ENCODE measurements around the gene MRPL12.

Gene MRPL12
- total RNA-seq: 1.3 to 3.1 (median 1.7) reads per million in 3 donors

DNA sequence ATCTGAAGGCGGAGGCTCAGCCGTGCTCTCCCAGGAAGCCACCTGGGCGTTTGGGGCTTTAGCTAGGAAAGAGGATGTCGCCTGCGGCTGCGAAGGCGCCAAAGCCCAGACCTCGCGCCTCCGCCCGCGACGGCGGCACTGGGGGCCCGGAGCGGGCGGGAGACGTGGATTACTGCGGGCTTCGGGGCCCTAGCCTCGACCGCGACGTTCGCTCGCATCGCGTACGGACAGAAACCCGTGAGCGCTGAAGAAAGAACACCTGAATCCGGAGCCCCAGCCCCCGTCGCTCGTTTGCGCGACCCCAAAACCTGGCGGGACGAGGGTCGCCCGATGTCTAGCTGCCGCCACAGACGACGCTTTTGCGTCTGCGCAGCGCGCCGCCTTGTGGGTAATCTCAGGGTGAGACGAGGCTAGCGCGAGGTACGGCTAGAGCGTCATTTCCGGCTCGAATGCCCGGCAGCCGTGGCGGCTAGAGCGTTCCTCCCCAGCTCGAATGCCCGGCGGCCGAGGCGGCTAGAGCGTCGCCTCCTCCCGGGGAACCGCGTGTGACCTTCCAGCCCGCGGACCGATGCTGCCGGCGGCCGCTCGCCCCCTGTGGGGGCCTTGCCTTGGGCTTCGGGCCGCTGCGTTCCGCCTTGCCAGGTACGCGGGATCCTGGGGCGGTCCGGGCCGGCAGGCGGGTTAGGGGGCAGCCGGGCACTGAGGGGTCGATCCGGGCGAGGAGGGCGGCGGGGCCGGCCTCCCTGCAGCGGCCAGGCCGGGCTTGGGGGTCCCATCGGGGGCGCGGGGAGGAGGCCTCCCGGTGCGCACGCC lies at the start of gene MRPL12:
TSS of gene MRPL12 (plus strand) at position 434 of the 813 bp plus-strand sequence. CDS start at position 569, 135 bp downstream.
- H3K36me3 ChIP-seq (ENCODE audit: control insufficient read depth, insufficient read depth, low read length): peaks cover 35% of the 10 kb centered on the region
- no peaks in the 10 kb centered on the region for H3K27me3 ChIP-seq (replicated peaks; ENCODE audit: control insufficient read depth, insufficient read depth, low read length, poor library complexity, severe bottlenecking)
- DNase-seq: peak; percentile 78 to 84 (median 79)
- H3K4me1 ChIP-seq (ENCODE audit: control insufficient read depth, insufficient read depth, low read length, poor library complexity, severe bottlenecking): peaks cover 27% of the 10 kb centered on the region
- H3K27ac ChIP-seq (ENCODE audit: insufficient read depth, low read length, poor library complexity, severe bottlenecking): peak within 1 kb of the TSS; percentile 89
- peak within 1 kb of the TSS; percentile 85 for H3K4me3 ChIP-seq (ENCODE audit: insufficient read depth, low read depth, low read length, poor library complexity, severe bottlenecking)
- H3K9me3 ChIP-seq (ENCODE audit: control insufficient read depth, low read length): no peaks in the 10 kb centered on the region

DNA sequence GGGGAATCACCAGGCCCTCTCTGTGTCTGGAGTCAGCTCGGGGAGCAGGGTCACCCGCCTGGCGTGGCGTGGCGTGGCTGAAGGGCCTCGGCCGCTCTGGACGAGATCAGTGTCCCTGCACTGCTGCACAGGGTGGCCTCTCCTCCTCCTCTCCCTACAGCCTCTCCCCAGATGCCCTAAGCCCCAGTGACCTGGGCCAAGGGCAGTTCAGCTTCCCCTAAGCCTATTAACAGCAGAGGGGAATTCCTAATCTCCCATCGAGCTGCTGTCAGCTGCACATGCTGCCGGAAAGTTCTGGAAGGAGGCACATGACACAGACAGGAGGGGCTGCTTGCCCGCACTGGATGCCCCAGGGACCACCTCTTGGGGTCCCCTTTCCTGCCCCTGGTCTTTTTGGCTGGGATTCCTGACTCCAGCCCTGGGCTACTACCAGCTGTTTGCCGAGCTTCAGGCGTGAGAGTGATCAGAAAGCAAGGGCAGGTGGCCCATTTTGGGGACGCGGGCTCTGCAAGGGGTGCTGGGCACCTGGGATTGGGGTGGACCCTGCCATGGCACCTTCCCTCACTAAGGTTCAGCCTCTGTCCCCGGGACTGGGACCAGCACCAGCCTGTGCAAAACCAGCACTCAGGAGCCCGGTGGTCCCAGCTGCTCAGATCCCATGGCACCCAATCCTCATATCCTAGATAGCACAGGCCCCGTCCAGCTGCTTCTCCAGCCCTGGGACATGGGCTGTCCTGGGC lies 47.6 kb upstream of the MRPL12 start:
- Histone ChIP-seq H3K4me3 (ENCODE audit: insufficient read depth, low read depth, low read length, poor library complexity, severe bottlenecking) (no peak overlapping the region), H3K27ac (ENCODE audit: insufficient read depth, low read length, poor library complexity, severe bottlenecking) (no peak overlapping the region), H3K9me3 (ENCODE audit: control insufficient read depth, low read length) (no peaks in the 10 kb centered on the region), H3K27me3 (replicated peaks; ENCODE audit: control insufficient read depth, insufficient read depth, low read length, poor library complexity, severe bottlenecking) (peaks cover 3% of the 10 kb centered on the region), H3K36me3 (ENCODE audit: control insufficient read depth, insufficient read depth, low read length) (no peaks in the 10 kb centered on the region), H3K4me1 (ENCODE audit: control insufficient read depth, insufficient read depth, low read length, poor library complexity, severe bottlenecking) (peaks cover 8% of the 10 kb centered on the region)
- DNase-seq: no peak

DNA sequence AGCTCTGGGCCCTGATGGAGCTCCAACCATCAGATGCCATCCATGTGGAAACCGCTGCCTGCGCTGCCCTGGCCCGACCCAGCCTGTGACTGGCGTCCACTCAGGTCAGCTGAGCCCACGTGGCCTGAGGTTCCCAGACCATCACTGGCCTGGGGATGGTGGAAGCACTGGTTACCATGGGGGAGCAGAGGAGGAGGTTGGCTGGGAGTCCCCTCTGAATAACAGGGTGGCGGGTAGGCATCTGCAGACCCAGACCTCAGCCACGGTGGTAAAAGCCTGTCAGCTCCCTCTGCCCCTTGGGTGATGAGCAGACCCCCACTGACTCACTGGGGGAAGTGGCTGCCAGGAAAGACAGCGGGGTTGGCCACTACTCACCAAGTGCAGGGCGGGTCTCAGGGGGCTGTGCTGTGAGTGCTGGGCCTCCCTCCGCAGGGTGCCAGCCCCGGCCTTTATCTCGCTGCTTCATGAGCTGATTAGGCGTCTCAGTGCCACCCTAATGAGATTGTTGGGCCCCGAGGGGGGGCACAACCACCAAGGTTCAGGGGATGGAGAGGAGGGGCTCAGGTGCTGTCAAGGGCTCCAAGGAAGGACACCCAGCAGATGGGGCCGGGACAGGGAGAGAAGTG lies 46.9 kb upstream of the MRPL12 start, which contains the start of gene PDE6G:
TSS of gene PDE6G (minus strand) at position 425 of the 626 bp plus-strand sequence. CDS start 3,237 bp downstream, outside the sequence.
- Histone ChIP-seq H3K4me3 (ENCODE audit: insufficient read depth, low read depth, low read length, poor library complexity, severe bottlenecking) (no peak within 1 kb of the TSS), H3K36me3 (ENCODE audit: control insufficient read depth, insufficient read depth, low read length) (no peaks in the 10 kb centered on the region), H3K9me3 (ENCODE audit: control insufficient read depth, low read length) (no peaks in the 10 kb centered on the region), H3K27me3 (replicated peaks; ENCODE audit: control insufficient read depth, insufficient read depth, low read length, poor library complexity, severe bottlenecking) (peaks cover 3% of the 10 kb centered on the region), H3K27ac (ENCODE audit: insufficient read depth, low read length, poor library complexity, severe bottlenecking) (no peak within 1 kb of the TSS), H3K4me1 (ENCODE audit: control insufficient read depth, insufficient read depth, low read length, poor library complexity, severe bottlenecking) (peaks cover 8% of the 10 kb centered on the region)
- DNase-seq: no peak

DNA sequence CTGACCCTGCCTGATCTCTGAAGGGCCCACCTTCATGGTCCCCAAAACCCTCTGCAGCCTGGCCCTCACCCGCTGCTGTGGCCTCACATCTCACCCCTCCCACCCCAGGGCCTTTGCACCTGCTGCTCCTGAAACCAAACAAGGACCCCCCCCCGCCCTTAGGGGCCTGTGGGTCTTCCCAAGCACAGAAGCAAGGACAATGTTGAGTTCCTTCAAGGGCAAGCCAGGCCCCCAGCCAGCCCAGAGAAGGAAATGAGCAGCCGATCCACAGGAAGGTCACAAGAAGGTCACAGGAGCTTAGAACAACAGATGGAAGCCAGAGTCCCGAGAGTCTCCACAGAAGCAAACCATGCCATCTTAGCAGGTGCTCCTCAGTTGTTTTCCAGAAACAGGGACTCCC lies 46.3 kb upstream of the MRPL12 start:
- H3K4me1 ChIP-seq (ENCODE audit: control insufficient read depth, insufficient read depth, low read length, poor library complexity, severe bottlenecking): peaks cover 8% of the 10 kb centered on the region
- DNase-seq: no peak

DNA sequence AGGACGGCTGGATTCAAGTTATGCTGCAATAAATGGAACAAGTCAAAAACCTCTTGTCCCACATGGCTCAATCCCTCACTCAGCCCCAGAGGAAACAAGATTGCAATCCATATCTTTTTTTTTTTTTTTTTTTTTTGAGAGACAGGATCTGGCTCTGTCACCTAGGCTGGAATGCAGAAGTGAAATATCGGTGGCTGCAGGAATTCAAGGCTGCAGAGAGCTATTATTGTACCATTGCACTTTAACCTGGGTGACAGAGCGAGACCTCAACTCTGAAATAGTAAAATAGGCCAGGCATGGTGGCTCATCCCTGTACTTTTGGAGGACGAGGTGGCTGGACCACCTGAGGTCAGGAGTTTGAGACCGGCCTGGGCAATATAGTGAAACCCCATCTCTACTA lies 44.1 kb upstream of the MRPL12 start:
- no peaks in the 10 kb centered on the region for H3K9me3 ChIP-seq (ENCODE audit: control insufficient read depth, low read length)

More for the DNA sequence above, 46.3 kb upstream of the MRPL12 start:
- Histone ChIP-seq H3K27ac (ENCODE audit: insufficient read depth, low read length, poor library complexity, severe bottlenecking) (no peak overlapping the region), H3K27me3 (replicated peaks; ENCODE audit: control insufficient read depth, insufficient read depth, low read length, poor library complexity, severe bottlenecking) (peaks cover 3% of the 10 kb centered on the region), H3K9me3 (ENCODE audit: control insufficient read depth, low read length) (no peaks in the 10 kb centered on the region), H3K4me3 (ENCODE audit: insufficient read depth, low read depth, low read length, poor library complexity, severe bottlenecking) (no peak overlapping the region), H3K36me3 (ENCODE audit: control insufficient read depth, insufficient read depth, low read length) (no peaks in the 10 kb centered on the region)

DNA sequence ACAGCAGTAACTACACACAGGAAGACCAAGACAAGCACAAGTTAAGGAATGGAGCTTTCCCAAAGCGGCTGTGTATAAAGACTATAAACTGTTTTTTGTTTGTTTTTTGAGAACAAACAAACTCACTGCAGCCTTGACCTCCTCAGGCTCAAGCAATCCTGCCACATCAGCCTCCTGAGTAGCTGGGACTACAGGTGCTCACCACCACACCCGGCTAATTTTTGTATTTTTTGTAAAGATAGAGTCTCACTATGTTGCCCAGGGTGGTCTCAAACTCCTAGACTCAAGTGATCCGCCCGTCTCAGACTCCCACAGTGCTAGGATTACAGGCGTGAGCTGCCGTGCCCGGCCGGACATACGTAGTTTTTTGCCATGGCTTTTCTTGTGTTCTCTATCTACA lies 42.7 kb upstream of the MRPL12 start:
- DNase-seq: no peak
- H3K4me3 ChIP-seq (ENCODE audit: insufficient read depth, low read depth, low read length, poor library complexity, severe bottlenecking): no peak overlapping the region
- H3K27ac ChIP-seq (ENCODE audit: insufficient read depth, low read length, poor library complexity, severe bottlenecking): no peak overlapping the region
- no peaks in the 10 kb centered on the region for H3K36me3 ChIP-seq (ENCODE audit: control insufficient read depth, insufficient read depth, low read length)
- H3K9me3 ChIP-seq (ENCODE audit: control insufficient read depth, low read length): no peaks in the 10 kb centered on the region
- peaks cover 19% of the 10 kb centered on the region for H3K4me1 ChIP-seq (ENCODE audit: control insufficient read depth, insufficient read depth, low read length, poor library complexity, severe bottlenecking)
- peaks cover 1% of the 10 kb centered on the region for H3K27me3 ChIP-seq (replicated peaks; ENCODE audit: control insufficient read depth, insufficient read depth, low read length, poor library complexity, severe bottlenecking)

More for the DNA sequence above, 44.1 kb upstream of the MRPL12 start:
- no peak for DNase-seq
- no peak overlapping the region for H3K27ac ChIP-seq (ENCODE audit: insufficient read depth, low read length, poor library complexity, severe bottlenecking)
- peaks cover 3% of the 10 kb centered on the region for H3K27me3 ChIP-seq (replicated peaks; ENCODE audit: control insufficient read depth, insufficient read depth, low read length, poor library complexity, severe bottlenecking)
- peaks cover 8% of the 10 kb centered on the region for H3K4me1 ChIP-seq (ENCODE audit: control insufficient read depth, insufficient read depth, low read length, poor library complexity, severe bottlenecking)
- no peaks in the 10 kb centered on the region for H3K36me3 ChIP-seq (ENCODE audit: control insufficient read depth, insufficient read depth, low read length)
- no peak overlapping the region for H3K4me3 ChIP-seq (ENCODE audit: insufficient read depth, low read depth, low read length, poor library complexity, severe bottlenecking)

DNA sequence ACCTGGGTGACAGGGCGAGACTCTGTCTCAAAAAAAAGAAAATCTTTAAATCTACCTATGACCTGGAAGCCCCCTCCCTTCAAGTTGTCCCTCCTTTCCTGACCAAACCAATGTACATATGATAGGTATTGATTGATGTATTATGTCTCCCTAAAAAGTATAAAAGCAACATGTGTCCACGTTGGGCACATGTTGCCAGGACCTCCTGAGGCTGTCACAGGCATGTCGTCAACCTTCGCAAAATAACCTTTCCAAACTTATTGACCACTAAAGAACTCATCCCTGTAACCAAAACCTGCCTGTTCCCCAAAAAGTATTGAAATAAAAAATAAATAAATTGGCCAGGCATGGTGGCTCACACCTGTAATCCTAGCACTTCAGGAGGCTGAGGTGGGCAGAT lies 41.2 kb upstream of the MRPL12 start:
- Histone ChIP-seq H3K4me1 (ENCODE audit: control insufficient read depth, insufficient read depth, low read length, poor library complexity, severe bottlenecking) (peaks cover 26% of the 10 kb centered on the region), H3K27ac (ENCODE audit: insufficient read depth, low read length, poor library complexity, severe bottlenecking) (no peak overlapping the region), H3K36me3 (ENCODE audit: control insufficient read depth, insufficient read depth, low read length) (peaks cover 3% of the 10 kb centered on the region), H3K4me3 (ENCODE audit: insufficient read depth, low read depth, low read length, poor library complexity, severe bottlenecking) (no peak overlapping the region), H3K9me3 (ENCODE audit: control insufficient read depth, low read length) (no peaks in the 10 kb centered on the region), H3K27me3 (replicated peaks; ENCODE audit: control insufficient read depth, insufficient read depth, low read length, poor library complexity, severe bottlenecking) (no peaks in the 10 kb centered on the region)
- no peak for DNase-seq

DNA sequence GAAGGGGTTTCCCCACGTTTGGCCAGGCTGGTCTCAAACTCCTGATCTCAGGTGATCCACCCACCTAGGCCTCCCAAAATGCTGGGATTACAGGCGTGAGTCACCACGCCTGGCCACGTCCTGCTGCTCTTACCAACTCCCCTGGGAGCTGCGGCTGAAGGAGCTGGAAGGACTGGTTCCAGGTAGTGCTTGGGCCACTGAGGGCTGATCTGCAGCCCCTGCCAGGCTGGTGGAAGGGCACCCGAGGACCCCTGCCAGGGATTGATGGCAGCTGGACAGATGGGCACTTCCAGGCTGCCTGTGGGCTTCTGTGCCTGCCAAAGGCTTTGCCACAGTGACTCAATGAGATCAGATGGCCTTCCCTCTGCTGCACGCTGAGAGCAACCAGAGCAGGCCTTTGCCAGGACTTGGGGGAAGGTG lies 39.1 kb upstream of the MRPL12 start:
- peak overlapping the region; percentile 13 for H3K27ac ChIP-seq (ENCODE audit: insufficient read depth, low read length, poor library complexity, severe bottlenecking)
- H3K27me3 ChIP-seq (replicated peaks; ENCODE audit: control insufficient read depth, insufficient read depth, low read length, poor library complexity, severe bottlenecking): no peaks in the 10 kb centered on the region
- H3K4me1 ChIP-seq (ENCODE audit: control insufficient read depth, insufficient read depth, low read length, poor library complexity, severe bottlenecking): peaks cover 38% of the 10 kb centered on the region
- DNase-seq: no peak
- no peaks in the 10 kb centered on the region for H3K9me3 ChIP-seq (ENCODE audit: control insufficient read depth, low read length)
- peaks cover 3% of the 10 kb centered on the region for H3K36me3 ChIP-seq (ENCODE audit: control insufficient read depth, insufficient read depth, low read length)
- no peak overlapping the region for H3K4me3 ChIP-seq (ENCODE audit: insufficient read depth, low read depth, low read length, poor library complexity, severe bottlenecking)

DNA sequence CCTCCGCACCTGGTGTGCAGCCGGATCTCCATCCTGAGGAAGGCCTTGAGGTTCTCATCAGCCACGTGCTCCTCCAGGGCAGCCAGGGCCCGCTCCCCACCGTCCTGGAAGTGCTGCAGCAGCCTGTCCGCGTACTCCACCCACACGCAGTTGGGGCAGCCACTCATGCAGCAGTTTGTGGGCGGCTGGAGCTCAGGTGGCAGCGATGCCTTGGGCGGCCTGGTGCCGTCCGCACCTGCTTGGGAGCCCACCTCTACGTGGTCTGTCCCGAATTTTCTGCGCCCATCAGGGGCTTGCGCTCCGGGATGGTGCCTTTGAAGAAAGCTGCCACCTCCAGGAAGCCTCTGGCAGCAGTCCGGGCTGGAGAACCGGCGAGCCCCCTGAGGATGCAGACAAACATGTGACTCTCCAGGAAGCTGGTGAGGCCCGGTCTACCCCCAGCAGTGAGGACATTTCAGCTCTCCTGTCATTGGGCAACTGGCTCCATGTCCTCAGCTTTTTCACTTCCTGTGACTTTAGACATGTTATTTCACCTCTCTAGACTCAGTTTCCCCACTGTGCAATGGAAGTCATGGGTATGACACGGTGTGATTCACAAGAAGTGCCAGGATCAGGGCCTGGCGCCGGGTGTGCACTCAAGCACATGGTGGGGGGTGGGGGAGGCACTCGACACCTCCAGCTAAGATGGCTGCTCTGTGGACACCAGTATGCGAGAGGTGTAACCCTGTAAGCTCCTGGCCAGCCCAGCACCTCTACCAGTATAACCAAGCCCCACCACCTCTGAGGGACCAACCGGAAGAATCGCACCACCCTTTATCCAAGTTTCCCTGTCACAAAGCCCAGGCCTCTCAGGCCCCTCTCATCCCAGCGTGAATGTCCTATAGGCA lies 37.7 kb upstream of the MRPL12 start:
- Histone ChIP-seq H3K36me3 (ENCODE audit: control insufficient read depth, insufficient read depth, low read length) (peaks cover 12% of the 10 kb centered on the region), H3K4me3 (ENCODE audit: insufficient read depth, low read depth, low read length, poor library complexity, severe bottlenecking) (peak overlapping the region; percentile 97), H3K9me3 (ENCODE audit: control insufficient read depth, low read length) (no peaks in the 10 kb centered on the region), H3K27me3 (replicated peaks; ENCODE audit: control insufficient read depth, insufficient read depth, low read length, poor library complexity, severe bottlenecking) (no peaks in the 10 kb centered on the region), H3K4me1 (ENCODE audit: control insufficient read depth, insufficient read depth, low read length, poor library complexity, severe bottlenecking) (peaks cover 38% of the 10 kb centered on the region), H3K27ac (ENCODE audit: insufficient read depth, low read length, poor library complexity, severe bottlenecking) (peak overlapping the region; percentile 90)
- DNase-seq: peak in 1 of 3 donors; percentile 7
